Stomach (tissue), 4 donors: ENCODE measurements around the gene PTPRJ.

Experiments
- EP300 ChIP-seq: sonication (generic); formaldehyde crosslinking; IDR thresholded peaks from one replicate; pipeline ENCODE4 v1.6.1; 2017; ENCODE audit warnings: antibody characterized with exemption
- POLR2A ChIP-seq, 4 donors: fragments of 450-650 bp; IDR thresholded peaks; one replicate each; pipeline ENCODE4 v1.6.1; 2016; ENCODE audit warnings: antibody characterized with exemption in 4 of 4, control low read depth in 2 of 4, mild to moderate bottlenecking in 1 of 4, moderate library complexity in 1 of 4
- POLR2AphosphoS5 ChIP-seq, 3 donors: sonication (generic); formaldehyde crosslinking; IDR thresholded peaks; one replicate each; pipeline ENCODE4 v1.6.1; 2016; ENCODE audit warnings: antibody characterized with exemption in 3 of 3
- TF ChIP-seq, protein P1 (sequence below), 7 experiments: fragments of 450-650 bp in 4 of 7; fragments of 200-600 bp in 3 of 7; sonication (generic) in 3 of 7; IDR thresholded peaks; one replicate each; pipeline ENCODE4 v1.5.1; 2016 to 2019; ENCODE audit warnings: antibody characterized with exemption in 7 of 7, control low read depth in 2 of 7, mild to moderate bottlenecking in 1 of 7

DNA sequence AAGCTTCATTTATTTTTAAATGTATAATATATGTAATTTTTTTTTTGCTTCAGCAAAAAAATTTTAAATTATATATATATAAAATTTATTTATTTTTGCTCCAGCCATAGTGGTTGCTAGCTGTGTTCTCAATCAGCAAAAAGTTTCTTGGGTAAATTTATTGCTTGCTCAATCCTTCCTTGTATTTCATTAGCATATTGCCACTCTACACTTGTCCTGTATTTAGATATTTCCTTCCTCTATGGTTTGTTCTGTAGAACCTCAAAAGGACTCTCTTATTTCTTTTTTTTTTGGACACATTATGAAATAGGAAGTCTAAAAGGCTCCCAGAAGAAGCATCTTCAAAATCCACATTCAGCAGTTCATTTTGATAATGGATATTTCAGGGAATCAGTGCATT, 2.3 kb downstream of the PTPRJ start:
- TF ChIP-seq, protein P1, sequence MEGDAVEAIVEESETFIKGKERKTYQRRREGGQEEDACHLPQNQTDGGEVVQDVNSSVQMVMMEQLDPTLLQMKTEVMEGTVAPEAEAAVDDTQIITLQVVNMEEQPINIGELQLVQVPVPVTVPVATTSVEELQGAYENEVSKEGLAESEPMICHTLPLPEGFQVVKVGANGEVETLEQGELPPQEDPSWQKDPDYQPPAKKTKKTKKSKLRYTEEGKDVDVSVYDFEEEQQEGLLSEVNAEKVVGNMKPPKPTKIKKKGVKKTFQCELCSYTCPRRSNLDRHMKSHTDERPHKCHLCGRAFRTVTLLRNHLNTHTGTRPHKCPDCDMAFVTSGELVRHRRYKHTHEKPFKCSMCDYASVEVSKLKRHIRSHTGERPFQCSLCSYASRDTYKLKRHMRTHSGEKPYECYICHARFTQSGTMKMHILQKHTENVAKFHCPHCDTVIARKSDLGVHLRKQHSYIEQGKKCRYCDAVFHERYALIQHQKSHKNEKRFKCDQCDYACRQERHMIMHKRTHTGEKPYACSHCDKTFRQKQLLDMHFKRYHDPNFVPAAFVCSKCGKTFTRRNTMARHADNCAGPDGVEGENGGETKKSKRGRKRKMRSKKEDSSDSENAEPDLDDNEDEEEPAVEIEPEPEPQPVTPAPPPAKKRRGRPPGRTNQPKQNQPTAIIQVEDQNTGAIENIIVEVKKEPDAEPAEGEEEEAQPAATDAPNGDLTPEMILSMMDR (IDR thresholded peaks at IDR 0.05): no peak
- TF ChIP-seq POLR2AphosphoS5 (IDR thresholded peaks at IDR 0.05) (no peak), POLR2A (IDR thresholded peaks at IDR 0.05) (no peak), EP300 (no peak)
